IMR-90 (cell line): ENCODE results near the gene GSDMA. TPM values are rescaled to one million over a fixed set of nuclear protein-coding genes. Genes with fewer than 3 reads are reported as not detected.

Experiments
- ATAC-seq: fragments of 200-7000 bp; cut with Tn5 transposase; 2 replicates; pipeline ENCODE4 v1.9.1; 2020; ENCODE audit warnings: low read depth, mild to moderate bottlenecking, moderate library complexity
- BruUV-seq: library from RNA; stranded (reverse); fragments of 400-500 nt; replicated peaks from 2 replicates; lab custom pipeline; 2021; lab: Mats Ljungman, UMichigan
- CTCF ChIA-PET: fragments of 300-600 bp; formaldehyde crosslinking; extraction: SDS; loops from one replicate; lab custom pipeline; 2021; ENCODE audit warnings: antibody characterized with exemption; lab: Yijun Ruan, JAX
- POLR2A ChIA-PET: fragments of 300-600 bp; sonication (Branson Sonifier 250); formaldehyde crosslinking; loops from one replicate; lab custom pipeline; 2022; ENCODE audit warnings: antibody characterized with exemption; ENCODE audit not compliant: unreplicated experiment; lab: Charles Lee
- DNase-seq: peaks from one replicate; pipeline ENCODE4 v3.0.0; 2013
- H2AFZ ChIP-seq: replicated peaks from 2 replicates; pipeline ENCODE3; 2013; ENCODE audit warnings: low read length, mild to moderate bottlenecking; ENCODE audit not compliant: poor library complexity
- H2AK5ac ChIP-seq: 2 replicates; pipeline ENCODE4 v1.6.1; 2013; ENCODE audit warnings: low read depth, low read length, inconsistent platforms
- H2AK9ac ChIP-seq: replicated peaks from 2 replicates; pipeline ENCODE3; 2013; ENCODE audit warnings: mild to moderate bottlenecking, low read depth, low read length, moderate library complexity; ENCODE audit not compliant: poor library complexity
- H2BK120ac ChIP-seq: 2 replicates; pipeline ENCODE4 v1.6.1; 2013; ENCODE audit warnings: low read depth, low read length, inconsistent platforms
- H2BK15ac ChIP-seq: 3 replicates; pipeline ENCODE4 v1.6.1; 2013; ENCODE audit warnings: low read depth, low read length, inconsistent platforms
- H2BK20ac ChIP-seq: 2 replicates; pipeline ENCODE4 v1.6.1; 2013; ENCODE audit warnings: low read depth, mild to moderate bottlenecking, inconsistent platforms, low read length, moderate library complexity
- H2BK5ac ChIP-seq: 2 replicates; pipeline ENCODE4 v1.6.1; 2013; ENCODE audit warnings: mild to moderate bottlenecking, low read depth, low read length, inconsistent platforms; ENCODE audit not compliant: poor library complexity, severe bottlenecking
- H3K14ac ChIP-seq: replicated peaks from 2 replicates; pipeline ENCODE4 v1.6.1; 2013; ENCODE audit warnings: low read depth, low read length, inconsistent platforms
- H3K18ac ChIP-seq: 2 replicates; pipeline ENCODE4 v1.6.1; 2013; ENCODE audit warnings: low read depth, low read length, control low read depth
- H3K23ac ChIP-seq: 2 replicates; pipeline ENCODE4 v1.6.1; 2013; ENCODE audit warnings: low read depth, low read length, inconsistent platforms
- H3K27ac ChIP-seq: 2 replicates; pipeline ENCODE4 v1.5.1; 2013; ENCODE audit warnings: mild to moderate bottlenecking, control low read depth, low read length; ENCODE audit not compliant: insufficient read depth
- H3K27me3 ChIP-seq: 2 replicates; pipeline ENCODE4 v1.6.1; 2013; ENCODE audit warnings: low read length; ENCODE audit not compliant: control insufficient read depth, insufficient read depth
- H3K36me3 ChIP-seq: 2 replicates; pipeline ENCODE4 v1.6.1; 2013; ENCODE audit warnings: low read length, mixed read lengths; ENCODE audit not compliant: control insufficient read depth, insufficient read depth
- H3K4ac ChIP-seq: 2 replicates; pipeline ENCODE4 v1.6.1; 2013; ENCODE audit warnings: low read depth, low read length, inconsistent platforms
- H3K4me1 ChIP-seq: 2 replicates; pipeline ENCODE4 v1.6.1; 2013; ENCODE audit warnings: low read length, mixed read lengths; ENCODE audit not compliant: control insufficient read depth, insufficient read depth
- H3K4me2 ChIP-seq: 2 replicates; pipeline ENCODE4 v1.6.1; 2013; ENCODE audit warnings: low read depth, mild to moderate bottlenecking, control low read depth, low read length, moderate library complexity
- H3K4me3 ChIP-seq: 2 replicates; pipeline ENCODE4 v1.5.1; 2013; ENCODE audit warnings: low read depth, mild to moderate bottlenecking, control low read depth, low read length, moderate library complexity; ENCODE audit not compliant: insufficient read depth
- H3K56ac ChIP-seq: 2 replicates; pipeline ENCODE4 v1.6.1; 2013; ENCODE audit warnings: low read length, inconsistent platforms; ENCODE audit not compliant: insufficient read depth; ENCODE audit errors: extremely low read depth
- H3K79me1 ChIP-seq, 2 experiments: 2 replicates each; pipeline ENCODE4 v1.6.1; 2013; ENCODE audit warnings: low read length in 2 of 2, inconsistent platforms in 1 of 2, low read depth in 1 of 2
- H3K9ac ChIP-seq: 2 replicates; pipeline ENCODE4 v1.6.1; 2013; ENCODE audit warnings: low read depth, low read length, control low read depth
- H3K9me1 ChIP-seq: 2 replicates; pipeline ENCODE4 v1.6.1; 2013; ENCODE audit warnings: low read length, inconsistent platforms; ENCODE audit not compliant: insufficient read depth
- H3K9me3 ChIP-seq: 2 replicates; pipeline ENCODE4 v1.6.1; 2013; ENCODE audit warnings: low read length; ENCODE audit not compliant: control insufficient read depth, insufficient read depth
- H4K20me1 ChIP-seq: 2 replicates; pipeline ENCODE4 v1.6.1; 2013; ENCODE audit warnings: low read length, inconsistent platforms; ENCODE audit not compliant: insufficient read depth
- H4K5ac ChIP-seq: 2 replicates; pipeline ENCODE4 v1.6.1; 2013; ENCODE audit warnings: mild to moderate bottlenecking, low read depth, low read length, control low read depth
- H4K8ac ChIP-seq, 2 experiments: 2 replicates each; pipeline ENCODE4 v1.6.1; 2013; ENCODE audit warnings: low read depth in 2 of 2, low read length in 2 of 2, control low read depth in 1 of 2, inconsistent platforms in 1 of 2
- H4K91ac ChIP-seq: 2 replicates; pipeline ENCODE4 v1.6.1; 2013; ENCODE audit warnings: low read depth, low read length, inconsistent platforms; ENCODE audit not compliant: insufficient read depth
- BHLHE40 ChIP-seq: fragments of 150-350 bp; IDR thresholded peaks from 2 replicates; pipeline ENCODE4 v1.6.1; 2016; ENCODE audit warnings: mild to moderate bottlenecking, low read depth, low read length
- CEBPB ChIP-seq: IDR thresholded peaks from 2 replicates; pipeline ENCODE4 v1.6.1; 2012; ENCODE audit warnings: low read depth, low read length, improper control_type of control experiment
- CHD1 ChIP-seq: IDR thresholded peaks from 2 replicates; pipeline ENCODE4 v1.6.1; 2012; ENCODE audit warnings: low read depth, low read length, improper control_type of control experiment
- FOS ChIP-seq: fragments of 150-350 bp; IDR thresholded peaks from 2 replicates; pipeline ENCODE4 v1.6.1; 2016; ENCODE audit warnings: low read depth, low read length
- MAFK ChIP-seq: IDR thresholded peaks from 2 replicates; pipeline ENCODE4 v1.6.1; 2012; ENCODE audit warnings: low read depth, low read length, improper control_type of control experiment
- MAZ ChIP-seq: IDR thresholded peaks from 2 replicates; pipeline ENCODE4 v1.6.1; 2012; ENCODE audit warnings: low read depth, mild to moderate bottlenecking, low read length, improper control_type of control experiment, moderate library complexity, borderline replicate concordance
- MXI1 ChIP-seq: IDR thresholded peaks from 2 replicates; pipeline ENCODE4 v1.6.1; 2012; ENCODE audit warnings: low read depth, mild to moderate bottlenecking, low read length, moderate library complexity, borderline replicate concordance
- NFE2L2 ChIP-seq: fragments of 150-350 bp; IDR thresholded peaks from 2 replicates; pipeline ENCODE4 v1.6.1; 2016; ENCODE audit warnings: low read depth, mild to moderate bottlenecking, low read length
- POLR2A ChIP-seq: IDR thresholded peaks from 2 replicates; pipeline ENCODE4 v1.6.1; 2012; ENCODE audit warnings: mild to moderate bottlenecking, low read depth, low read length
- RAD21 ChIP-seq: IDR thresholded peaks from 2 replicates; pipeline ENCODE4 v1.6.1; 2012; ENCODE audit warnings: low read length, improper control_type of control experiment
- RCOR1 ChIP-seq: IDR thresholded peaks from 2 replicates; pipeline ENCODE4 v1.6.1; 2012; ENCODE audit warnings: mild to moderate bottlenecking, low read length, improper control_type of control experiment; ENCODE audit not compliant: insufficient replicate concordance
- RFX5 ChIP-seq: IDR thresholded peaks from 2 replicates; pipeline ENCODE4 v1.8.0; 2012; ENCODE audit warnings: low read depth, mild to moderate bottlenecking, low read length, moderate library complexity
- SMC3 ChIP-seq: fragments of 150-350 bp; IDR thresholded peaks from 2 replicates; pipeline ENCODE4 v1.6.1; 2016; ENCODE audit warnings: low read depth, mild to moderate bottlenecking, antibody characterized with exemption, low read length, moderate library complexity
- WGBS, 2 experiments: methylation state at CpG; one replicate each; pipeline versions ENCODE4 v1.1.5 to v1.1.7; 2013; ENCODE audit warnings: missing lambda C conversion rate in 2 of 2; ENCODE audit not compliant: insufficient read length in 1 of 2; ENCODE audit errors: extremely low coverage in 2 of 2; 5-methylcytosine and 5-hydroxymethylcytosine counted together
- dilution Hi-C: fragments of 300-500 bp; cut with HindIII; formaldehyde crosslinking; loops from one replicate; pipeline ENCODE4 v1.14.3; 2018; ENCODE audit warnings: low sequenced_read_pairs; ENCODE audit not compliant: unreplicated experiment
- in situ Hi-C: fragments of 300-500 bp; cut with MboI; formaldehyde crosslinking; loops from 3 replicates; pipeline ENCODE4 v1.14.3; 2019; ENCODE audit warnings: low sequenced_read_pairs, inconsistent platforms, mixed read lengths
- intact Hi-C: fragments of 100-400 bp; cut with micrococcal nuclease; formaldehyde crosslinking; loops from 2 replicates; pipeline ENCODE4 v1.10.0; 2022
- polyA plus RNA-seq, 3 experiments: library from polyadenylated mRNA; depleted of rRNA; stranded (reverse); fragments of >200 nt; gene quantifications; 2 replicates each; pipeline ENCODE4 v1.2.3, GENCODE V29; 2012; ENCODE audit warnings: low replicate concordance in 1 of 3
- total RNA-seq: library from RNA; depleted of rRNA; stranded (reverse); fragments of >200 nt; gene quantifications from 2 replicates; pipeline ENCODE4 v1.2.3, GENCODE V29; 2012
- TF ChIP-seq, protein P1 (sequence below): fragments of 150-350 bp; IDR thresholded peaks from 2 replicates; pipeline ENCODE4 v1.6.1; 2016; ENCODE audit warnings: low read depth, mild to moderate bottlenecking, low read length, moderate library complexity, borderline replicate concordance
- TF ChIP-seq, protein P2 (sequence below): conservative IDR thresholded peaks from 2 replicates; pipeline ENCODE4 v1.5.1; 2012; ENCODE audit warnings: mild to moderate bottlenecking, low read depth, low read length, improper control_type of control experiment
- TF ChIP-seq, protein P3 (sequence below): fragments of 150-350 bp; IDR thresholded peaks from 2 replicates; pipeline ENCODE4 v1.6.1; 2017; ENCODE audit warnings: mild to moderate bottlenecking, antibody characterized with exemption, low read length, low read depth

The GSDMA gene
- total and polyA plus RNA-seq, 2 of the 4 experiments (the other 2 are of a cell fraction) = not detected

DNA sequence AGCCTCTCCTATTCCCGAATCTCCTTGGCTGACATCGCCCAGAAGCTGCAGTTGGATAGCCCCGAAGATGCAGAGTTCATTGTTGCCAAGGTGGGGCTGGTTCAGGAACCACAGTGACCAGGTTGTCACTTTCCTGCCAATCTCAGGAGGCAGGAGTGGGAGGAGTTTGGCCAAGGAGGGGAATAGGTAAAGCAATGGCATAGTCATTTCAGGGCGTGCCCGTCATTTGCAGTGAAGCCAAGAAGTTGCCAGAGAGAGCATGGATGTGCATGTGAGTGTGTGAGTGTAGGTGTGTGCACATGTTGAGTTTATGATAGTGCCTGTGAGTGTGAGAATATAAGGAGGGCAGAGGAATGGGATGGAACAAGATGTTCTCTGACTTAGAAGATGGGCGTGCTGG lies 32.6 kb downstream of the GSDMA start:
- no peak overlapping the region for H3K27ac ChIP-seq
- H2BK120ac ChIP-seq = no peak overlapping the region
- 100% methylated on average over 2 of the region's 6 CpGs; no CpG with 5 or more reads in 1 of the 2 experiments for WGBS, 2 experiments
- H2AFZ ChIP-seq = no peak overlapping the region
- H3K27me3 ChIP-seq = no peaks in the 10 kb centered on the region
- H3K18ac ChIP-seq = no peak overlapping the region
- in situ Hi-C loops = no loop called here
- H4K5ac ChIP-seq = no peak overlapping the region
- ATAC-seq = no peak
- no peak overlapping the region for H2AK9ac ChIP-seq
- dilution Hi-C loops = no loop called here
- no peak overlapping the region for H3K4me2 ChIP-seq
- no peak overlapping the region for H3K4ac ChIP-seq
- H4K91ac ChIP-seq = no peak overlapping the region
- H2BK20ac ChIP-seq = no peak overlapping the region
- no peak overlapping the region for H3K23ac ChIP-seq
- no peaks in the 10 kb centered on the region for H3K4me1 ChIP-seq
- H3K79me1 ChIP-seq = peaks cover 0 to 8% of the 10 kb centered on the region in 2 experiments; a peak in 3 of 4 replicates
- H2AK5ac ChIP-seq = no peak overlapping the region
- TF ChIP-seq RCOR1 (no peak), SMC3 (no peak), POLR2A (no peak), BHLHE40 (no peak), MAZ (no peak), FOS (no peak), CHD1 (no peak), NFE2L2 (no peak), RFX5 (no peak), RAD21 (no peak), MXI1 (no peak), MAFK (no peak), CEBPB (no peak)
- TF ChIP-seq, protein P1, sequence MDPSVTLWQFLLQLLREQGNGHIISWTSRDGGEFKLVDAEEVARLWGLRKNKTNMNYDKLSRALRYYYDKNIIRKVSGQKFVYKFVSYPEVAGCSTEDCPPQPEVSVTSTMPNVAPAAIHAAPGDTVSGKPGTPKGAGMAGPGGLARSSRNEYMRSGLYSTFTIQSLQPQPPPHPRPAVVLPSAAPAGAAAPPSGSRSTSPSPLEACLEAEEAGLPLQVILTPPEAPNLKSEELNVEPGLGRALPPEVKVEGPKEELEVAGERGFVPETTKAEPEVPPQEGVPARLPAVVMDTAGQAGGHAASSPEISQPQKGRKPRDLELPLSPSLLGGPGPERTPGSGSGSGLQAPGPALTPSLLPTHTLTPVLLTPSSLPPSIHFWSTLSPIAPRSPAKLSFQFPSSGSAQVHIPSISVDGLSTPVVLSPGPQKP = no peak
- TF ChIP-seq, protein P2, sequence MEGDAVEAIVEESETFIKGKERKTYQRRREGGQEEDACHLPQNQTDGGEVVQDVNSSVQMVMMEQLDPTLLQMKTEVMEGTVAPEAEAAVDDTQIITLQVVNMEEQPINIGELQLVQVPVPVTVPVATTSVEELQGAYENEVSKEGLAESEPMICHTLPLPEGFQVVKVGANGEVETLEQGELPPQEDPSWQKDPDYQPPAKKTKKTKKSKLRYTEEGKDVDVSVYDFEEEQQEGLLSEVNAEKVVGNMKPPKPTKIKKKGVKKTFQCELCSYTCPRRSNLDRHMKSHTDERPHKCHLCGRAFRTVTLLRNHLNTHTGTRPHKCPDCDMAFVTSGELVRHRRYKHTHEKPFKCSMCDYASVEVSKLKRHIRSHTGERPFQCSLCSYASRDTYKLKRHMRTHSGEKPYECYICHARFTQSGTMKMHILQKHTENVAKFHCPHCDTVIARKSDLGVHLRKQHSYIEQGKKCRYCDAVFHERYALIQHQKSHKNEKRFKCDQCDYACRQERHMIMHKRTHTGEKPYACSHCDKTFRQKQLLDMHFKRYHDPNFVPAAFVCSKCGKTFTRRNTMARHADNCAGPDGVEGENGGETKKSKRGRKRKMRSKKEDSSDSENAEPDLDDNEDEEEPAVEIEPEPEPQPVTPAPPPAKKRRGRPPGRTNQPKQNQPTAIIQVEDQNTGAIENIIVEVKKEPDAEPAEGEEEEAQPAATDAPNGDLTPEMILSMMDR = no peak
- TF ChIP-seq, protein P3, sequence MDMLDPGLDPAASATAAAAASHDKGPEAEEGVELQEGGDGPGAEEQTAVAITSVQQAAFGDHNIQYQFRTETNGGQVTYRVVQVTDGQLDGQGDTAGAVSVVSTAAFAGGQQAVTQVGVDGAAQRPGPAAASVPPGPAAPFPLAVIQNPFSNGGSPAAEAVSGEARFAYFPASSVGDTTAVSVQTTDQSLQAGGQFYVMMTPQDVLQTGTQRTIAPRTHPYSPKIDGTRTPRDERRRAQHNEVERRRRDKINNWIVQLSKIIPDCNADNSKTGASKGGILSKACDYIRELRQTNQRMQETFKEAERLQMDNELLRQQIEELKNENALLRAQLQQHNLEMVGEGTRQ = no peak
- no peak overlapping the region for H2BK5ac ChIP-seq
- no peak overlapping the region for H4K8ac ChIP-seq
- CTCF ChIA-PET = no interaction called here
- no peaks in the 10 kb centered on the region for H3K9me1 ChIP-seq
- POLR2A ChIA-PET = no interaction called here
- H3K9ac ChIP-seq = no peak overlapping the region
- no TSS peak for BruUV-seq
- no peak overlapping the region for H3K56ac ChIP-seq
- peaks cover 71% of the 10 kb centered on the region for H3K36me3 ChIP-seq
- H3K14ac ChIP-seq = no peak overlapping the region
- peaks cover 6% of the 10 kb centered on the region; the same call in 1 of the 2 replicates for H4K20me1 ChIP-seq
- intact Hi-C loops = no loop called here
- H3K4me3 ChIP-seq = no peak overlapping the region
- no peaks in the 10 kb centered on the region for H3K9me3 ChIP-seq
- no peak for DNase-seq
- no peak overlapping the region for H2BK15ac ChIP-seq
